SK-N-SH treated with all-trans-retinoic acid at 6 μM for 48 hours (cell line): ENCODE data around the gene LRRC4C.

Experiments
- ARNTL ChIP-seq: fragments of 450-650 bp; formaldehyde crosslinking; IDR thresholded peaks from 2 replicates; pipeline ENCODE4 v1.5.0; 2020; ENCODE audit warnings: low read depth, mild to moderate bottlenecking, moderate library complexity, borderline replicate concordance
- GLIS3 ChIP-seq: fragments of 250-450 bp; sonication (Bioruptor Pico); IDR thresholded peaks from 2 replicates; pipeline ENCODE4 v1.5.0; 2020; ENCODE audit warnings: mild to moderate bottlenecking, moderate library complexity
- PATZ1 ChIP-seq: fragments of 250-450 bp; sonication (Bioruptor Pico); IDR thresholded peaks from 2 replicates; pipeline ENCODE4 v1.8.0; 2020; ENCODE audit warnings: mild to moderate bottlenecking, moderate library complexity, borderline replicate concordance

- TF ChIP-seq GLIS3 (CRISPR knock-in tag): no peak
- no peak for TF ChIP-seq PATZ1 (CRISPR knock-in tag)
- no peak for TF ChIP-seq ARNTL (CRISPR knock-in tag)
Observed at GRCh38 chr11:41039592-41039991, 419.9 kb downstream of the LRRC4C start.
